Lung (tissue), 13 donors: ENCODE data around the gene RPL23. TPM values are rescaled to one million over a fixed set of nuclear protein-coding genes. Genes with fewer than 3 reads are reported as not detected.

ENCODE experiments used
- ATAC-seq: fragments of 200-7000 bp; cut with Tn5 transposase; one replicate; pipeline ENCODE4 v1.9.1; 2020; ENCODE audit warnings: moderate number of reproducible peaks; ENCODE audit not compliant: insufficient read depth, low FRiP score
- DNase-seq, 3 donors: peaks; one replicate each; pipeline ENCODE4 v3.0.0-alpha.2; 2013 to 2017
- H3K27ac ChIP-seq, 2 donors: one replicate each; pipeline ENCODE4 v1.5.1; 2013; ENCODE audit warnings: mild to moderate bottlenecking in 2 of 2, moderate library complexity in 2 of 2, control low read depth in 1 of 2, inconsistent platforms in 1 of 2, low read depth in 1 of 2, low read length in 1 of 2
- H3K27me3 ChIP-seq, 3 donors: one replicate each; pipeline ENCODE4 v1.5.1; 2013; ENCODE audit warnings: low read length in 2 of 3; ENCODE audit not compliant: control insufficient read depth in 3 of 3, insufficient read depth in 3 of 3
- H3K36me3 ChIP-seq, 4 donors: one replicate each; pipeline ENCODE4 v1.5.1; 2013; ENCODE audit warnings: low read length in 4 of 4, mild to moderate bottlenecking in 1 of 4, moderate library complexity in 1 of 4; ENCODE audit not compliant: control insufficient read depth in 4 of 4, insufficient read depth in 4 of 4
- H3K4me1 ChIP-seq, 5 donors: one replicate each; pipeline ENCODE4 v1.5.1; 2013; ENCODE audit warnings: low read length in 5 of 5, mild to moderate bottlenecking in 2 of 5, moderate library complexity in 1 of 5; ENCODE audit not compliant: control insufficient read depth in 5 of 5, insufficient read depth in 5 of 5
- H3K4me3 ChIP-seq: one replicate; pipeline ENCODE4 v1.5.1; 2013; ENCODE audit warnings: mild to moderate bottlenecking, control low read depth, moderate library complexity
- H3K9ac ChIP-seq, 2 donors: one replicate each; pipeline ENCODE4 v1.5.1; 2013; ENCODE audit warnings: low read length in 2 of 2, control low read depth in 1 of 2; ENCODE audit not compliant: insufficient read depth in 1 of 2
- H3K9me3 ChIP-seq, 4 donors: one replicate each; pipeline ENCODE4 v1.5.1; 2013; ENCODE audit warnings: low read length in 3 of 4, mild to moderate bottlenecking in 1 of 4, moderate library complexity in 1 of 4; ENCODE audit not compliant: control insufficient read depth in 4 of 4, insufficient read depth in 3 of 4
- CTCF ChIP-seq: IDR thresholded peaks from 2 replicates; pipeline ENCODE4 v1.5.1; 2012; ENCODE audit warnings: mild to moderate bottlenecking; ENCODE audit errors: control extremely low read depth, extremely low read depth
- WGBS, 2 donors: extraction: QIAGEN DNeasy Blood & Tissue Kit; methylation state at CpG; one replicate each; pipeline ENCODE4 v1.1.7; 2013; 5-methylcytosine and 5-hydroxymethylcytosine counted together
- polyA plus RNA-seq, 2 donors: library from polyadenylated mRNA; stranded (reverse); fragments of 200-250 nt; gene quantifications; one replicate each; pipeline ENCODE4 v1.2.1, GENCODE V29; 2013
- small RNA-seq: library from RNA; depleted of rRNA; stranded (forward); fragments of <200 nt; gene quantifications from one replicate; pipeline ENCODE3, GENCODE V24; 2014; ENCODE audit warnings: low replicate concordance
- total RNA-seq, 2 donors: library from RNA; depleted of rRNA in 1 of 2; stranded (reverse); fragments of >200 nt in 1 of 2; gene quantifications; one replicate each; pipeline ENCODE4 v1.2.1, GENCODE V29; 2014 to 2021
- donor health status: control.
- donor health status: control.
- donor health status: Bipolar disorder and iron deficiency.
- donor health status: healthy.
- donor health status: DM: yes; HTN: yes; CAD: no.

RPL23 gene
- total and polyA plus RNA-seq, 4 donors: 989 to 4,467 (median 1,773) TPM

GRCh38 chr17:38800237-38800760 is 53.2 kb downstream of the RPL23 start:
- peaks cover 8 to 24% (median 16%) of the 10 kb centered on the region in 5 donors for H3K4me1 ChIP-seq
- peak overlapping the region; percentile 98 to 99 for H3K27ac ChIP-seq
- no peak for DNase-seq
- ATAC-seq: no peak
- WGBS, 2 donors: 18 to 23% methylated on average over 14 of the region's 14 CpGs
- H3K9me3 ChIP-seq: no peaks in the 10 kb centered on the region
- TF ChIP-seq CTCF: no peak
- H3K9ac ChIP-seq: no peak overlapping the region
- H3K4me3 ChIP-seq: peak overlapping the region; percentile 64
- no peaks in the 10 kb centered on the region for H3K27me3 ChIP-seq
- peaks cover 13 to 29% (median 20%) of the 10 kb centered on the region in 4 donors for H3K36me3 ChIP-seq

GRCh38 chr17:38799501-38800236 is 53.9 kb downstream of the RPL23 start, which contains the start of gene PIP4K2B:
PIP4K2B (minus strand) TSS chr17:38799556; CDS start chr17:38799424, 132 bp downstream.
- 1% methylated on average over 51 to 76 of the region's 76 CpGs for WGBS, 2 donors
- peak within 1 kb of the TSS; percentile 77 for H3K4me3 ChIP-seq
- peak within 1 kb of the TSS; percentile 42 to 53 for H3K9ac ChIP-seq
- H3K36me3 ChIP-seq: peaks cover 13 to 25% (median 17%) of the 10 kb centered on the region in 4 donors
- peaks cover 8 to 24% (median 16%) of the 10 kb centered on the region in 5 donors for H3K4me1 ChIP-seq
- peak within 1 kb of the TSS; percentile 98 to 99 for H3K27ac ChIP-seq
- no peak for TF ChIP-seq CTCF
- H3K27me3 ChIP-seq: no peaks in the 10 kb centered on the region
- no peaks in the 10 kb centered on the region for H3K9me3 ChIP-seq
- DNase-seq (peak; percentile 98 to 99 (median 99)), ATAC-seq (peak; percentile 96)

DNA sequence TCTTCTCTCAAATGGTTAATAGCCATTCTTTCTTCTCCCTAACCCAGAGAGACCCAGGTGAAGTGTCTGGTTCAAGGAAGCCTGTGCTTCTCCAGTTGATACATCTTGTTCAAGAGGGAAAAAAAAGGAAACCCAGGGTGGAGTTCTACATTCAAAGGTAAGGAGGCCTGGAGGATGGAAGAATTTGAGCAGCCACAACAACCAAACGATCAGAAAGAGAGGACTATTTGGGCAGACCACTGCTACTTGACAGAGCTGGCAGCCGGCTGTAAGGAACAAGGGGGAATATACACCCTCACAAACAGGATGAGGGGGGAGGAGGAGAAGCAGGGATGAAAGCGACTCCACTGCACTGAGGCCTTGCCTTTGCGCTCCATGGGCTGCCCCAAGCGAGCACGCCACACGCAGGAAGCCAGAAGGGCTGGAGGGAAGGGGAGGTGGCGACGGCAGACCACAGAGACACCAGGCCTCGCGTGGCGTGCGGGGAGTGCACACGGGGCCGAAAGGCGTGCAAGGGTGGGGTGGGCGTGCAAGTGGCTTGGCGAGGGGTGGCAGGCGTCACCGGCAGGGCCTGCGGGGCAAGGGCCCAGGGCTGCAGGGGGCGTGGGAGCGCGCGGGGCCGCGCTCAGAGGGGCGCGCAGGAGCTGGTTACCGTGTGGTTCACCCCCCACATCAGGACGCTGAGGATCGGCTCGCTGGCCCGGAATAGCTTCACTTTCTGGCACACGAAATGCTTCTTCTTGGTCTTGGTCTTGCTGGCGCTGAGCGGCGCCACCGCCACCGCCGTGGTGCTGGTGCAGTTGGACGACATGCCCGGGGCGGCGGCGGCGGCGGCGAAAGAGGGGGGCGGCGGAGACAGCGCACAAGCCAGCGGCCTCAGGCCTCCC is 54.7 kb downstream of the RPL23 start:
- WGBS, 2 donors: 0% methylated on average over 32 to 53 of the region's 53 CpGs
- peak; percentile 22 for ATAC-seq
- peaks cover 10 to 26% (median 14%) of the 10 kb centered on the region in 4 donors for H3K36me3 ChIP-seq
- H3K9me3 ChIP-seq: no peaks in the 10 kb centered on the region
- peak; percentile 52 to 65 (median 60) for DNase-seq
- H3K9ac ChIP-seq: peak overlapping the region; percentile 42 to 53
- peak overlapping the region; percentile 93 to 99 for H3K27ac ChIP-seq
- no peak for TF ChIP-seq CTCF
- peaks cover 8 to 24% (median 16%) of the 10 kb centered on the region in 5 donors for H3K4me1 ChIP-seq
- no peaks in the 10 kb centered on the region for H3K27me3 ChIP-seq
- peak overlapping the region; percentile 77 for H3K4me3 ChIP-seq

Small RNA genes lying within 50 kb of the gene (small RNA-seq; reads per million reads assigned to genes)
- gene MIR4727 (not detected), gene SNORA21 (not detected), gene SNORA21B (not detected)

Other genes with a start within 250 kb of the RPL23 start
- gene SRCIN1, start 247.8 kb downstream of the RPL23 start, total RNA-seq: 10 to 100 TPM in 1 of 2 donors, 1 to 10 TPM in 1; 2.4 to 15.0 TPM
- 1 to 10 TPM; 1.5 to 2.5 TPM for gene SRCIN1, start 247.8 kb downstream of the RPL23 start, polyA plus RNA-seq
- 1 to 10 TPM in 1 of 2 donors, under 1 TPM in 1; 0.40 to 2.8 TPM for gene EPOP, start 178.8 kb downstream of the RPL23 start, total RNA-seq
- gene EPOP, start 178.8 kb downstream of the RPL23 start, polyA plus RNA-seq: 1 to 10 TPM; 1.6 to 2.8 TPM
- gene MLLT6, start 148.4 kb downstream of the RPL23 start, total RNA-seq: 100 to 1,000 TPM in 1 of 2 donors, 10 to 100 TPM in 1; 70.1 to 108 TPM
- 10 to 100 TPM; 64.0 to 70.6 TPM for gene MLLT6, start 148.4 kb downstream of the RPL23 start, polyA plus RNA-seq
- 10 to 100 TPM in 1 of 2 donors, 1 to 10 TPM in 1; 2.4 to 49.7 TPM for gene CISD3, start 123.4 kb downstream of the RPL23 start, total RNA-seq
- gene CISD3, start 123.4 kb downstream of the RPL23 start, polyA plus RNA-seq: 10 to 100 TPM; 34.4 to 41.5 TPM
- gene PCGF2, start 105.4 kb downstream of the RPL23 start, total RNA-seq: 10 to 100 TPM; 29.2 to 43.3 TPM
- 10 to 100 TPM; 17.1 to 61.4 TPM for gene PCGF2, start 105.4 kb downstream of the RPL23 start, polyA plus RNA-seq
- 100 to 1,000 TPM in 1 of 2 donors, 10 to 100 TPM in 1; 81.3 to 175 TPM for gene PSMB3, start 101.0 kb downstream of the RPL23 start, total RNA-seq
- gene PSMB3, start 101.0 kb downstream of the RPL23 start, polyA plus RNA-seq: 100 to 1,000 TPM; 293 to 374 TPM
- 10 to 100 TPM; 42.1 to 42.3 TPM for gene PIP4K2B, start 54.2 kb downstream of the RPL23 start, total RNA-seq
- 10 to 100 TPM; 16.1 to 16.3 TPM for gene PIP4K2B, start 54.2 kb downstream of the RPL23 start, polyA plus RNA-seq
- gene CWC25, start 28.4 kb downstream of the RPL23 start, total RNA-seq: 10 to 100 TPM; 21.2 TPM
- gene CWC25, start 28.4 kb downstream of the RPL23 start, polyA plus RNA-seq: 10 to 100 TPM; 20.1 to 21.4 TPM
- gene LASP1, start 16.3 kb upstream of the RPL23 start, total RNA-seq: 100 to 1,000 TPM in 1 of 2 donors, 10 to 100 TPM in 1; 78.8 to 140 TPM
- 10 to 100 TPM; 65.5 to 85.1 TPM for gene LASP1, start 16.3 kb upstream of the RPL23 start, polyA plus RNA-seq
- not detected for gene FBXO47, start 113.7 kb upstream of the RPL23 start, total RNA-seq
- gene FBXO47, start 113.7 kb upstream of the RPL23 start, polyA plus RNA-seq: not detected